GM12878 (cell line): ENCODE measurements around the gene CMTR2. TPM values are rescaled to one million over a fixed set of nuclear protein-coding genes. Genes with fewer than 3 reads are reported as not detected.

ENCODE experiments used
- ATAC-seq: fragments of 200-7000 bp; cut with Tn5 transposase; 3 replicates; pipeline ENCODE4 v1.9.1; 2020; ENCODE audit warnings: mild to moderate bottlenecking, moderate library complexity
- BruUV-seq: library from RNA; stranded (reverse); fragments of 400-500 nt; replicated peaks from 2 replicates; lab custom pipeline; 2021; lab: Mats Ljungman, UMichigan
- CTCF ChIA-PET: fragments of 300-600 bp; sonication (Branson Sonifier 250); formaldehyde crosslinking; extraction: SDS; loops from one replicate; lab custom pipeline; 2021; ENCODE audit warnings: inconsistent platforms; lab: Yijun Ruan, JAX
- POLR2A ChIA-PET: fragments of 350-600 bp; formaldehyde crosslinking; extraction: SDS; loops from one replicate; lab custom pipeline; 2021; ENCODE audit warnings: inconsistent platforms; lab: Charles Lee
- RAD21 ChIA-PET: fragments of 300-600 bp; sonication (Branson Sonifier 250); formaldehyde crosslinking; loops from one replicate; lab custom pipeline; 2023; ENCODE audit warnings: antibody characterized with exemption; ENCODE audit not compliant: unreplicated experiment; lab: Charles Lee
- SMC1A ChIA-PET: fragments of 300-600 bp; sonication (Branson Sonifier 250); formaldehyde crosslinking; loops from one replicate; lab custom pipeline; 2023; ENCODE audit not compliant: unreplicated experiment, uncharacterized antibody; lab: Charles Lee
- DNase-seq: peaks from one replicate; pipeline ENCODE4 v3.0.0-alpha.2; 2011; ENCODE audit warnings: low read depth, low spot score
- FAIRE-seq: peaks from 3 replicates; lab custom pipeline; 2011; peaks lifted over from hg19 to GRCh38; lab: Jason Lieb, UNC
- H2AFZ ChIP-seq: 2 replicates; pipeline ENCODE4 v1.6.0; 2011; ENCODE audit warnings: low read depth, low read length, control low read depth; ENCODE audit not compliant: control insufficient read depth
- H3K27ac ChIP-seq: 2 replicates; pipeline ENCODE4 v1.5.1; 2011; ENCODE audit warnings: control low read depth; ENCODE audit not compliant: control insufficient read depth, insufficient read depth
- H3K27me3 ChIP-seq, 2 experiments: replicated peaks in 1 of 2; 2 replicates each; pipeline versions ENCODE4 v1.6.0 to v1.6.1; 2011; ENCODE audit warnings: low read length in 1 of 2; ENCODE audit not compliant: control insufficient read depth in 2 of 2, insufficient read depth in 2 of 2
- H3K36me3 ChIP-seq, 2 experiments: 2 replicates each; pipeline ENCODE4 v1.5.1; 2011; ENCODE audit warnings: low read length in 1 of 2; ENCODE audit not compliant: control insufficient read depth in 2 of 2, insufficient read depth in 2 of 2
- H3K4me1 ChIP-seq: 2 replicates; pipeline ENCODE4 v1.6.1; 2011; ENCODE audit warnings: mild to moderate bottlenecking, low read length, moderate library complexity, mixed read lengths; ENCODE audit not compliant: control insufficient read depth, insufficient read depth
- H3K4me2 ChIP-seq: 2 replicates; pipeline ENCODE4 v1.6.0; 2011; ENCODE audit warnings: control low read depth; ENCODE audit not compliant: control insufficient read depth, insufficient read depth
- H3K4me3 ChIP-seq: fragments of 200-600 bp; sonication (generic); 2 replicates; pipeline ENCODE4 v1.5.1; 2016
- H3K79me2 ChIP-seq: 2 replicates; pipeline ENCODE4 v1.6.0; 2011; ENCODE audit warnings: low read length; ENCODE audit not compliant: control insufficient read depth, insufficient read depth
- H3K9ac ChIP-seq: 2 replicates; pipeline ENCODE4 v1.8.0; 2011; ENCODE audit warnings: low read length, control low read depth, mixed read lengths; ENCODE audit not compliant: control insufficient read depth, insufficient read depth
- H3K9me3 ChIP-seq: replicated peaks from 3 replicates; pipeline ENCODE4 v1.5.1; 2011; ENCODE audit warnings: mild to moderate bottlenecking, low read length; ENCODE audit not compliant: control insufficient read depth, insufficient read depth
- H4K20me1 ChIP-seq: 2 replicates; pipeline ENCODE4 v1.6.0; 2011; ENCODE audit not compliant: control insufficient read depth, insufficient read depth
- CBX5 ChIP-seq: sonication (generic); IDR thresholded peaks from 2 replicates; pipeline ENCODE4 v1.6.1; 2016; ENCODE audit warnings: low read depth, moderate library complexity, mild to moderate bottlenecking, inconsistent platforms
- EP300 ChIP-seq, 2 experiments: fragments of 150-350 bp in 1 of 2; IDR thresholded peaks; 2 replicates each; pipeline ENCODE4 v1.6.1; 2011 to 2012; ENCODE audit warnings: low read depth in 2 of 2, low read length in 2 of 2, borderline replicate concordance in 1 of 2, improper control_type of control experiment in 1 of 2, inconsistent platforms in 1 of 2; ENCODE audit not compliant: control insufficient read depth in 1 of 2
- ESRRA ChIP-seq: IDR thresholded peaks from 2 replicates; pipeline ENCODE4 v1.6.1; 2012; ENCODE audit warnings: mild to moderate bottlenecking, low read length, improper control_type of control experiment
- FOXK2 ChIP-seq: fragments of 450-650 bp; IDR thresholded peaks from 2 replicates; pipeline ENCODE4 v1.6.1; 2017; ENCODE audit warnings: mild to moderate bottlenecking, moderate library complexity
- IRF3 ChIP-seq: fragments of 450-650 bp; IDR thresholded peaks from 2 replicates; pipeline ENCODE4 v1.6.1; 2014; ENCODE audit warnings: mild to moderate bottlenecking
- MEF2A ChIP-seq: IDR thresholded peaks from 2 replicates; pipeline ENCODE4 v1.6.1; 2011; ENCODE audit warnings: low read depth, mild to moderate bottlenecking, low read length, moderate library complexity; ENCODE audit not compliant: insufficient read depth
- NKRF ChIP-seq: fragments of 450-650 bp; conservative IDR thresholded peaks from 2 replicates; pipeline ENCODE4 v1.6.1; 2017; ENCODE audit warnings: mild to moderate bottlenecking, moderate library complexity
- NRF1 ChIP-seq: conservative IDR thresholded peaks from 2 replicates; pipeline ENCODE4 v1.6.1; 2011; ENCODE audit warnings: mild to moderate bottlenecking, low read depth, low read length, improper control_type of control experiment
- POLR2A ChIP-seq: IDR thresholded peaks from 2 replicates; pipeline ENCODE4 v1.6.1; 2011; ENCODE audit warnings: low read depth, mild to moderate bottlenecking, low read length
- RAD51 ChIP-seq: fragments of 450-650 bp; IDR thresholded peaks from 2 replicates; pipeline ENCODE4 v1.6.1; 2016; ENCODE audit warnings: moderate library complexity, mild to moderate bottlenecking, inconsistent platforms
- SIX5 ChIP-seq: IDR thresholded peaks from 2 replicates; pipeline ENCODE4 v1.6.1; 2011; ENCODE audit warnings: mild to moderate bottlenecking, low read depth, low read length, moderate library complexity; ENCODE audit not compliant: severe bottlenecking
- SMAD5 ChIP-seq: IDR thresholded peaks from 2 replicates; pipeline ENCODE4 v1.6.1; 2016; ENCODE audit warnings: antibody characterized with exemption, low read depth
- ZBED1 ChIP-seq: IDR thresholded peaks from 2 replicates; pipeline ENCODE4 v1.6.1; 2016; ENCODE audit warnings: borderline replicate concordance
- WGBS: methylation state at CpG from one replicate; pipeline ENCODE4 v1.1.6; 2016; ENCODE audit warnings: low lambda C conversion rate; ENCODE audit not compliant: insufficient replicate concordance, insufficient coverage; ENCODE audit errors: missing lambda C conversion rate; 5-methylcytosine and 5-hydroxymethylcytosine counted together
- in situ Hi-C: fragments of 300-500 bp; cut with MboI; formaldehyde crosslinking; loops from 9 replicates; pipeline ENCODE4 v1.14.3; 2018; ENCODE audit warnings: mixed read lengths
- intact Hi-C: fragments of 100-400 bp; cut with micrococcal nuclease; formaldehyde crosslinking; loops from one replicate; pipeline ENCODE4 v1.14.2; 2022; ENCODE audit not compliant: unreplicated experiment
- polyA plus RNA-seq, 11 experiments: library from polyadenylated mRNA; depleted of rRNA in 4 of 11; unstranded in 6 of 11; stranded (reverse) in 5 of 11; fragments of >200 nt; fragmentation: Nextera tagmentation in 4 of 11; fragmentation: Illumina TruSeq in 1 of 11; extraction: Ambion mirVana in 4 of 11; extraction: Trizol in 1 of 11; gene quantifications; 1 replicate in 1 of 11; 2 replicates in 10 of 11; pipeline versions ENCODE4 v1.2.1 to v1.2.3, GENCODE V29; 2011 to 2016; ENCODE audit warnings: inconsistent platforms in 2 of 11, missing spikeins in 2 of 11, low read depth in 1 of 11
- total RNA-seq, 4 experiments: library from RNA; depleted of rRNA in 3 of 4; stranded (reverse); fragments of >200 nt in 3 of 4; fragmentation: Illumina TruSeq in 1 of 4; extraction: Trizol in 1 of 4; gene quantifications; 2 replicates each; pipeline versions ENCODE4 v1.2.1 to v1.2.3, GENCODE V29; 2013 to 2021
- TF ChIP-seq, protein P1 (sequence below): fragments of 450-650 bp; IDR thresholded peaks from 2 replicates; pipeline ENCODE4 v1.6.1; 2017; ENCODE audit warnings: mild to moderate bottlenecking, low read depth, inconsistent platforms; ENCODE audit not compliant: poor library complexity, severe bottlenecking
- TF ChIP-seq, protein P2 (sequence below): IDR thresholded peaks from 2 replicates; pipeline ENCODE4 v1.6.1; 2012; ENCODE audit warnings: low read depth, low read length, improper control_type of control experiment

Gene CMTR2
- total and polyA plus RNA-seq, 10 of the 15 experiments (the other 5 are each of a cell fraction or from before 2014, with no cell fraction given): 6.5 to 37.0 (median 20.9) TPM

GRCh38 chr16:71283612-71284011 lies 5.6 kb downstream of the CMTR2 start:
- no peak overlapping the region for H3K27ac ChIP-seq
- no peak overlapping the region for H3K4me3 ChIP-seq
- H3K36me3 ChIP-seq: peaks cover 0 to 20% of the 10 kb centered on the region in 2 experiments; a peak in 2 of 4 replicates
- no peaks in the 10 kb centered on the region for H3K27me3 ChIP-seq
- BruUV-seq: no TSS peak
- POLR2A ChIA-PET: no interaction called here
- RAD21 ChIA-PET: no interaction called here
- no peak overlapping the region for H3K9ac ChIP-seq
- 98% methylated on average over 2 of the region's 2 CpGs for WGBS
- CTCF ChIA-PET: interaction anchor here (0.8 kb wide), 1 partner anchor 28 kb away, joined by 3 read pairs; no protein-coding TSS in a partner anchor
- no peaks in the 10 kb centered on the region; the same call in 2 of the 3 replicates for H3K9me3 ChIP-seq
- H4K20me1 ChIP-seq: no peaks in the 10 kb centered on the region
- TF ChIP-seq IRF3 (no peak), NKRF (no peak), SIX5 (no peak), SMAD5 (no peak), ZBED1 (no peak), POLR2A (no peak), MEF2A (no peak), RAD51 (no peak), FOXK2 (no peak), CBX5 (no peak), NRF1 (no peak), ESRRA (no peak), EP300 (IDR thresholded peaks at IDR 0.05; ENCODE audit: borderline replicate concordance in 1 of 2, control insufficient read depth in 1 of 2, low read depth in 2 of 2, low read length in 2 of 2) (no peak)
- TF ChIP-seq, protein P1, sequence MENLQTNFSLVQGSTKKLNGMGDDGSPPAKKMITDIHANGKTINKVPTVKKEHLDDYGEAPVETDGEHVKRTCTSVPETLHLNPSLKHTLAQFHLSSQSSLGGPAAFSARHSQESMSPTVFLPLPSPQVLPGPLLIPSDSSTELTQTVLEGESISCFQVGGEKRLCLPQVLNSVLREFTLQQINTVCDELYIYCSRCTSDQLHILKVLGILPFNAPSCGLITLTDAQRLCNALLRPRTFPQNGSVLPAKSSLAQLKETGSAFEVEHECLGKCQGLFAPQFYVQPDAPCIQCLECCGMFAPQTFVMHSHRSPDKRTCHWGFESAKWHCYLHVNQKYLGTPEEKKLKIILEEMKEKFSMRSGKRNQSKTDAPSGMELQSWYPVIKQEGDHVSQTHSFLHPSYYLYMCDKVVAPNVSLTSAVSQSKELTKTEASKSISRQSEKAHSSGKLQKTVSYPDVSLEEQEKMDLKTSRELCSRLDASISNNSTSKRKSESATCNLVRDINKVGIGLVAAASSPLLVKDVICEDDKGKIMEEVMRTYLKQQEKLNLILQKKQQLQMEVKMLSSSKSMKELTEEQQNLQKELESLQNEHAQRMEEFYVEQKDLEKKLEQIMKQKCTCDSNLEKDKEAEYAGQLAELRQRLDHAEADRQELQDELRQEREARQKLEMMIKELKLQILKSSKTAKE: no peak
- TF ChIP-seq, protein P2, sequence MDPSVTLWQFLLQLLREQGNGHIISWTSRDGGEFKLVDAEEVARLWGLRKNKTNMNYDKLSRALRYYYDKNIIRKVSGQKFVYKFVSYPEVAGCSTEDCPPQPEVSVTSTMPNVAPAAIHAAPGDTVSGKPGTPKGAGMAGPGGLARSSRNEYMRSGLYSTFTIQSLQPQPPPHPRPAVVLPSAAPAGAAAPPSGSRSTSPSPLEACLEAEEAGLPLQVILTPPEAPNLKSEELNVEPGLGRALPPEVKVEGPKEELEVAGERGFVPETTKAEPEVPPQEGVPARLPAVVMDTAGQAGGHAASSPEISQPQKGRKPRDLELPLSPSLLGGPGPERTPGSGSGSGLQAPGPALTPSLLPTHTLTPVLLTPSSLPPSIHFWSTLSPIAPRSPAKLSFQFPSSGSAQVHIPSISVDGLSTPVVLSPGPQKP: no peak
- SMC1A ChIA-PET: interaction anchor here (0.8 kb wide), 2 partner anchors 23 to 327 kb away, joined by 3 read pairs; no protein-coding TSS in a partner anchor
- ATAC-seq (no peak), DNase-seq (no peak), FAIRE-seq (no peak)
- no peak overlapping the region for H2AFZ ChIP-seq
- H3K4me2 ChIP-seq: no peak overlapping the region
- H3K79me2 ChIP-seq: peaks cover 12% of the 10 kb centered on the region
- in situ Hi-C loops (no loop called here), intact Hi-C loops (no loop called here)
- peaks cover 4% of the 10 kb centered on the region; the same call in 1 of the 2 replicates for H3K4me1 ChIP-seq
